ENCODE results near the gene TNS4.

DNA sequence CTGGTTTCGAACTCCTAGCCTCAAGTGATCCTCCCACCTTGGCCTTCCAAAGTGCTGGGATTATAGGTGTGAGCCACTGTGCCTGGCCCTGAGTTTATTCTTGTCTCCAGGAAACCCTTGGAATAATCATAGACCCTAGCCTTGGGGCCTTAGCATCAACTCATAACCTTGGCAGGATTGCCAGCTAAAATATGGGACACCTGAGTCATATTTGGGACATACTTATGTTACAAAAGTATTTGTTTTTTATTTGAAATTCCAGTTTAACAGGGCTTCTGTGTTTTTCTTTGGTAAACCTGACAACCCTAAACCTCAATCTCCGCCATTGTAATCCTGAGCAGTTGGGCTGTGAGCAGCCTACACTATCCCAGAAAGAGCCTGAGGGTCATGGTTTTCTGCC, 28.6 kb upstream of the TNS4 start:
- TF ChIP-seq, protein P1, sequence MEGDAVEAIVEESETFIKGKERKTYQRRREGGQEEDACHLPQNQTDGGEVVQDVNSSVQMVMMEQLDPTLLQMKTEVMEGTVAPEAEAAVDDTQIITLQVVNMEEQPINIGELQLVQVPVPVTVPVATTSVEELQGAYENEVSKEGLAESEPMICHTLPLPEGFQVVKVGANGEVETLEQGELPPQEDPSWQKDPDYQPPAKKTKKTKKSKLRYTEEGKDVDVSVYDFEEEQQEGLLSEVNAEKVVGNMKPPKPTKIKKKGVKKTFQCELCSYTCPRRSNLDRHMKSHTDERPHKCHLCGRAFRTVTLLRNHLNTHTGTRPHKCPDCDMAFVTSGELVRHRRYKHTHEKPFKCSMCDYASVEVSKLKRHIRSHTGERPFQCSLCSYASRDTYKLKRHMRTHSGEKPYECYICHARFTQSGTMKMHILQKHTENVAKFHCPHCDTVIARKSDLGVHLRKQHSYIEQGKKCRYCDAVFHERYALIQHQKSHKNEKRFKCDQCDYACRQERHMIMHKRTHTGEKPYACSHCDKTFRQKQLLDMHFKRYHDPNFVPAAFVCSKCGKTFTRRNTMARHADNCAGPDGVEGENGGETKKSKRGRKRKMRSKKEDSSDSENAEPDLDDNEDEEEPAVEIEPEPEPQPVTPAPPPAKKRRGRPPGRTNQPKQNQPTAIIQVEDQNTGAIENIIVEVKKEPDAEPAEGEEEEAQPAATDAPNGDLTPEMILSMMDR (IDR thresholded peaks at IDR 0.05): no peak
- TF ChIP-seq EP300 (IDR thresholded peaks at IDR 0.05): no peak

Data from suprapubic skin (tissue), 3 donors.